HG03565 (cell line): ENCODE data around the gene BMP8A.

ENCODE experiments used
- ATAC-seq: cut with Tn5 transposase; IDR thresholded peaks from one replicate; pipeline ENCODE4 v1.9.1; 2021; ENCODE audit warnings: mild to moderate bottlenecking, moderate library complexity; ENCODE audit not compliant: unreplicated experiment

The BMP8A gene

GRCh38 chr1:39567302-39567701, 75.9 kb downstream of the BMP8A start:
- ATAC-seq = no peak

DNA sequence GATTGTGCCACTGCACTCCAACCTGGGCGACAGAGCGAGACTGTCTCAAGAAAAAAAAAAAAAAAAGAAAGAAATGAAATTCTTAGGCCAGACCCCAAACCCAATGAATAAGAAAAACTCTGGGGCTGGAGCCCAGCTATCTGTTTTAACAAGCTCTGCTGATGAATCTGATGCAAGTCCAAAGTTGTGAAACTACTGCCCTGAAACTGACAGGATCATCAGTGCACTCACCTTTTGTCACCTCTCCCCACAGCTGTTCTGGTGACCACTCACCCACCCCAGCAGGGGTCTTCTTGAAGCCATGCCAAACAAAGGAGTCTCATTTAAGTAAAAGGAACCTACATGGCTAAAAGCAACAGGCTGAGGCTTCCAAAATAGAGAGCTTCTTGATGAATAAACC, 76.8 kb downstream of the BMP8A start:
- ATAC-seq = no peak

DNA sequence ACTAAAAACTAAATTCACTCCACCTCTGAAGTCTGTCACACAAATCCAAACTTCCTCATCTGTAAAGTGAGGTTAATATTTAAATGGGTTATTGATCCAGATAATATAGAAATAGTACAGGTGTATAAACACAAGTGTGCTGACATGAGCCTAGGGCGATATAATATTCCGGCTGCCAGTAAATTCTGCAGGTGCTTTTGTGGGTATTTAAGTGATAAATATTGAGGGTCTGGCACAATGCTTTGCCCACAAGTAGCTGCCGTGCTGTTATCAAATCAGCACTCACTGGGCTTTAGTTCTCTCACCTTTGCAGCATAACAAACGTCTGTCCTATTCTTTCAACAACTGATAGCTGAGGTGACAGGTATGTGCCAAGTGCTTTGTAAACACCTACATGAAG, 77.6 kb downstream of the BMP8A start:
- ATAC-seq = no peak

DNA sequence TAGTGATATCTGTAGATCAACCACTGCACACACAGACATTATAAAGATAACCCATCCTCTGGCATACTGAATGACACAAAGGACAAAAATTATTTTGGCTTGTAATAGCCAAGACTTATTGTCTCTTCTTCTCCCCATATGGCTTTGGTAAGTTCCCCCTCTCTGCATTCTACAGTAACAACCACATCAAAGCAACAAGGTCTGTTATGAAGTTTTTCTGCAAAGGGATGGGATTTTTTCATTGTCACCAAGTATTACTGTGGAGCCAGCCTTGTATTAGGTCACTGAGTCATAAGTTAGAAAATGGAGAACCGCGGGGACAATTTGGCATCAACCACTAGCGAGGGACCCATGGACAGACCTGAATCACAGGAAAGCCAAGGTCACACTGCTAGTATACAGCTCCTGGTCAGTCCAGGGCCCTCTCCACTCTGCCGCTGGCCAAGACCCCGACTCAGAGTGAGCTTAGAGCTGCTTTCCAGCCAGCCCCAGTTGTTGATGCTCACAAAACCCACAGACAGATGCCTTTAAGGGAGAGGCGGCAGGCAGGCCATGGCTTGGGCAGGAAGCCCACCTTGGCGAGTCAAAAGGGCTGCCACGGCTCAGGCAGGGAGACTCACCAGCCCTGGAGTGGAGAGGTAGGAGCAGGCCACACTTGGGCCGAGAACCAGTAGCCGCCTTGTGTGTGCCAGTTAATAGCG, 79.2 kb downstream of the BMP8A start:
- ATAC-seq = no peak

GRCh38 chr1:39571178-39571483, 79.7 kb downstream of the BMP8A start:
- ATAC-seq = no peak

DNA sequence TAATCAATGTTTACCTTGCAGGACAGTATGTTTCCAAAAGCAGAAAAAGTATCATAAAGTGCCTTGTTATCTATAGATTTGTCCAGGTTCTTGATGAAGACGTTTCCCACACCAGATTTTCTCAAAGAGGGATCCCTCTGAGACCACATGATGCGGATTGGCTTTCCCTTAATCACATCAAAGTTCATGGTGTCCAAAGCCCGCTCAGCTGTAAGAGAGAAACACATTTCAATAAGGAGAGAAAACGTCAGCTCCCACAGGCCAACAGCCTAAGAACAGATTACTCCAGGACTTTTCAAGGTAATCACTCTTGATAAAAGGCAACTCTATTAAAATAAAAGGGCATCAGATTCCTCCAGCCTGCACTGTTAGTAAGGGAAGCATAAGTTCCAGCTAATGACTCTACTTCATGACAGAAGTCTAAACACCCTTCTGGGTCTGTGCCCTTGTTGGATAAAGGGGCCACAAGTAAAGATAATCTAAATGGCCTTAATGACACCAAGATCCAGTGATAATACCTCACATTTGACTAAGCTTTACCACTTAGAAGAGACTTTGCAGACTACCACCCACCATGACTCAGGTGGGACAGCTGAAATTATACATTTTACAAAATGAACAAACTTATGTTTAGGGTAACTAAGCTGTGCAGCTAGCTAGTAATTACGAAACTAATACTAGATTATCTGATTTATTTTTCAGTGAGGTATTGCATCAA, 81.1 kb downstream of the BMP8A start:
- no peak for ATAC-seq

DNA sequence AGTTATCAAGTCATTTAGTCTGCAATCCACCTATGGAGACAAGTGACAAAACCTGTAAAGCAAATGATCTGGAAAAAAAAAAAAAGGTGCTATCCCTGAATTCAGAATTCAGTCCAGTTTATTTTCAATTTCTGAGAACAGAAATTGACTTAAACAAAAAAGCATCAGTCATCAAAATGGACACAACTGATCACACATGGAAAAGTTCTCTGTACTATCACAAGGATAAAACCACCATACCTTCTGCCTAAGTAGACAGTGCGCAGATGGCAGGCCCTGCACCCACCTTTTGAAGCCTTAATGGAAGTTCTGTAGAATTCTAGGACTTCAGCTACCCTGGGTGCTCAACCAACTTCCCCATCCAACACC, 81.6 kb downstream of the BMP8A start:
- no peak for ATAC-seq

DNA sequence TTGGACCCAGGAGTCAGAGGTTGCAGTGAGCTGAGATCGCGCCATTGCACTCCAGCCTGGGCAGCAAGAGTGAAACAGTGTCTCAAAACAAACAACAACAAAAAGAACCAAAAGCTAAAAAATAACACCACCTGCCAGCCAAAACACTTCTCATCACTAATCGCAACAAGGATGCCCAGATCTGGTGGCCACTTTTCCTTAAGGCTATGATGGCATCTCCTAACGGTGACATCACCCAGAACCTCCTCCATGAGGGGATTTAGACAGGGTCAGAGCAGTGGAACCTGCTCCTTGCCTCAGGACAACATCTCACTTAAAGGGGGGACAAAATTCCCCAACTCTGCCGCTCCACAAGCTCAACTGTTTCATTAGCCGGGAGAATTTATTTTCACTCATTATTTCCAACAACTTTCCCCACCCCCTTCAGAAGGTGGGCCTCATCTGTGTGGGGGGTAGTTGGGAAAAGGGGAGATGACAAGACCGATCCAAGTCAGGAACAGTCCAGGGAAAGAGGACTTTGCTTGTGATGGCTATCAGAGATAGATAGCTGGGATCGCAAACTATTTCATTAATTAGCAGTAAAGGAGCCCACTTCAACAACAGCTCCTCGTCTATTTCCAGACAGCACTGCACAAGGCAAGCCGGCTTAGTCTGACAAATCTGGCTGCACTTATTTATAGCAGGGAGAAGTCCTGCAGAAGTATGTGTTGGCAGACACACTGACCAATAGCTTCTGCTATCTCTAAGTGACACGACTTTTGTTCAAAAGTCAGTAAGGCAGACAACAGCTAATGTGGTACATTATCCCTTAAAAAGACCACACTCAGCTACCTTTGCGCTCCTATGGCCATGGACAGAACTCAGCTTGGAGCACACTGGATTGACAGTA, 82.5 kb downstream of the BMP8A start:
- no peak for ATAC-seq

DNA sequence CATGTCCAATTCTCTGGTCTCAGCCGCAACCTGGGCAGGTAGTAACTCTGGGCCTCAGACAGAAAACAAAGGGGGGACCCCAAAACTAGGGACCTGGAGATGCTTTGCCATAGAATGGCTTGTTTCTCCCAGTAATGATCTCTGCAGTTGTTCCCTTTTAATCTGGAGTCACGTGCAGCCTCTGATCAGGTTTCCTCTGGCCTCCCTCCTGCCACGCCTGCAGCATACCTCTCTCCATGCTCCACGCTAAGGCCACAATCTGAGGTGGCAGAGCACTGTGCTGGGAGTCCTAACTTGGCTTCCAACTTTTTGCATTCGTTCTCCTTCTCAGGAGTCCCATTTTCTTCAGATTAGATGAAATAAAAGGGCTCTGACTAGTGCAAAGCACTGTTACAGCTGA, 83.2 kb downstream of the BMP8A start:
- ATAC-seq = no peak
